Keratinocyte (primary cell): ENCODE data around the gene MIEN1. TPM values are rescaled to one million over a fixed set of nuclear protein-coding genes. Genes with fewer than 3 reads are reported as not detected.

Experiments used
- DNase-seq: peaks from one replicate; pipeline ENCODE4 v3.0.0-alpha.2; 2011; ENCODE audit warnings: low read depth, missing footprints, low spot score
- FAIRE-seq: peaks from 2 replicates; lab custom pipeline; 2011; peaks lifted over from hg19 to GRCh38; lab: Jason Lieb, UNC
- H2AFZ ChIP-seq: 2 replicates; pipeline ENCODE4 v1.6.0; 2012; ENCODE audit warnings: low read length, control low read depth, inconsistent platforms; ENCODE audit not compliant: control insufficient read depth
- H3K27ac ChIP-seq: 2 replicates; pipeline ENCODE4 v1.5.1; 2011; ENCODE audit warnings: low read length; ENCODE audit not compliant: control insufficient read depth, insufficient read depth
- H3K27me3 ChIP-seq: 3 replicates; pipeline ENCODE4 v1.6.0; 2011; ENCODE audit warnings: low read length; ENCODE audit not compliant: control insufficient read depth, insufficient read depth; ENCODE audit errors: extremely low read depth
- H3K36me3 ChIP-seq, 2 experiments: 2 replicates in 1 of 2; 3 replicates in 1 of 2; pipeline ENCODE4 v1.5.1; 2011; ENCODE audit warnings: low read length in 2 of 2, mild to moderate bottlenecking in 1 of 2; ENCODE audit not compliant: control insufficient read depth in 2 of 2, insufficient read depth in 2 of 2; ENCODE audit errors: extremely low read depth in 1 of 2
- H3K4me1 ChIP-seq: 3 replicates; pipeline ENCODE4 v1.5.1; 2011; ENCODE audit warnings: low read length; ENCODE audit not compliant: control insufficient read depth, insufficient read depth; ENCODE audit errors: extremely low read depth
- H3K4me2 ChIP-seq: 3 replicates; pipeline ENCODE4 v1.6.0; 2011; ENCODE audit warnings: low read depth, low read length; ENCODE audit not compliant: control insufficient read depth, insufficient read depth; ENCODE audit errors: extremely low read depth
- H3K4me3 ChIP-seq, 3 experiments: fragments of 200-600 bp in 1 of 3; sonication (generic) in 1 of 3; 2 replicates in 2 of 3; 3 replicates in 1 of 3; pipeline ENCODE4 v1.5.1; 2011 to 2016; ENCODE audit warnings: low read length in 3 of 3, mild to moderate bottlenecking in 3 of 3, control low read depth in 2 of 3, inconsistent platforms in 1 of 3, low read depth in 1 of 3, mixed read lengths in 1 of 3, mixed run types in 1 of 3, moderate library complexity in 1 of 3; ENCODE audit not compliant: control insufficient read depth in 2 of 3, insufficient read depth in 2 of 3; ENCODE audit errors: extremely low read depth in 1 of 3
- H3K79me2 ChIP-seq: 2 replicates; pipeline ENCODE4 v1.6.0; 2012; ENCODE audit warnings: low read length; ENCODE audit not compliant: control insufficient read depth, insufficient read depth
- H3K9ac ChIP-seq: 3 replicates; pipeline ENCODE4 v1.6.0; 2011; ENCODE audit warnings: low read length; ENCODE audit not compliant: control insufficient read depth, insufficient read depth; ENCODE audit errors: extremely low read depth
- H3K9me1 ChIP-seq: 3 replicates; pipeline ENCODE4 v1.6.0; 2011; ENCODE audit warnings: low read length; ENCODE audit not compliant: control insufficient read depth, insufficient read depth; ENCODE audit errors: extremely low read depth
- H3K9me3 ChIP-seq: 2 replicates; pipeline ENCODE4 v1.5.1; 2012; ENCODE audit warnings: low read depth, low read length; ENCODE audit not compliant: control insufficient read depth
- H4K20me1 ChIP-seq: 3 replicates; pipeline ENCODE4 v1.6.0; 2011; ENCODE audit warnings: low read length; ENCODE audit not compliant: control insufficient read depth, insufficient read depth; ENCODE audit errors: extremely low read depth
- EZH2 ChIP-seq: IDR thresholded peaks from one replicate; pipeline ENCODE4 v1.6.1; 2012; ENCODE audit warnings: inconsistent platforms, mild to moderate bottlenecking, low read length, moderate library complexity
- dilution Hi-C: fragments of 300-500 bp; cut with MboI; formaldehyde crosslinking; loops from one replicate; pipeline ENCODE4 v1.7.0; 2020; ENCODE audit warnings: low sequenced_read_pairs; ENCODE audit not compliant: extremely low pct_ligation_motif_present
- polyA plus RNA-seq, 5 experiments: library from polyadenylated mRNA; depleted of rRNA in 3 of 5; stranded (reverse) in 3 of 5; stranded (forward) in 1 of 5; unstranded in 1 of 5; fragments of >200 nt; gene quantifications; 1 replicate in 1 of 5; 2 replicates in 3 of 5; 3 replicates in 1 of 5; pipeline versions ENCODE4 v1.2.1 to v1.2.3, GENCODE V29; 2011 to 2012; ENCODE audit warnings: missing spikeins in 2 of 5, low read depth in 1 of 5, low replicate concordance in 1 of 5
- TF ChIP-seq, protein P1 (sequence below), 3 experiments: IDR thresholded peaks in 1 of 3; conservative IDR thresholded peaks in 1 of 3; optimal IDR thresholded peaks in 1 of 3; 2 replicates in 2 of 3; 3 replicates in 1 of 3; pipeline versions ENCODE3 to v1.5.1; 2011; ENCODE audit warnings: low read length in 3 of 3, mild to moderate bottlenecking in 3 of 3, moderate library complexity in 2 of 3, control low read depth in 1 of 3, inconsistent platforms in 1 of 3; ENCODE audit not compliant: insufficient read depth in 2 of 3; ENCODE audit errors: extremely low read depth in 1 of 3

MIEN1 gene
- polyA plus RNA-seq, 1 donor (not counting 4 experiments of a cell fraction or from before 2014, with no cell fraction given), result 38.4 TPM

GRCh38 chr17:39767147-39767546 is 36.8 kb upstream of the MIEN1 start:
- H3K9me3 ChIP-seq, result peaks cover 14% of the 10 kb centered on the region
- H3K27ac ChIP-seq, result no peak overlapping the region
- H3K36me3 ChIP-seq, result no peaks in the 10 kb centered on the region
- no peak overlapping the region for H2AFZ ChIP-seq
- H3K4me3 ChIP-seq, result no peak overlapping the region
- dilution Hi-C loops, result no loop called here
- H3K27me3 ChIP-seq, result peaks cover 73% of the 10 kb centered on the region
- H4K20me1 ChIP-seq, result peaks cover 3% of the 10 kb centered on the region
- H3K9me1 ChIP-seq, result no peaks in the 10 kb centered on the region
- TF ChIP-seq, protein P1, sequence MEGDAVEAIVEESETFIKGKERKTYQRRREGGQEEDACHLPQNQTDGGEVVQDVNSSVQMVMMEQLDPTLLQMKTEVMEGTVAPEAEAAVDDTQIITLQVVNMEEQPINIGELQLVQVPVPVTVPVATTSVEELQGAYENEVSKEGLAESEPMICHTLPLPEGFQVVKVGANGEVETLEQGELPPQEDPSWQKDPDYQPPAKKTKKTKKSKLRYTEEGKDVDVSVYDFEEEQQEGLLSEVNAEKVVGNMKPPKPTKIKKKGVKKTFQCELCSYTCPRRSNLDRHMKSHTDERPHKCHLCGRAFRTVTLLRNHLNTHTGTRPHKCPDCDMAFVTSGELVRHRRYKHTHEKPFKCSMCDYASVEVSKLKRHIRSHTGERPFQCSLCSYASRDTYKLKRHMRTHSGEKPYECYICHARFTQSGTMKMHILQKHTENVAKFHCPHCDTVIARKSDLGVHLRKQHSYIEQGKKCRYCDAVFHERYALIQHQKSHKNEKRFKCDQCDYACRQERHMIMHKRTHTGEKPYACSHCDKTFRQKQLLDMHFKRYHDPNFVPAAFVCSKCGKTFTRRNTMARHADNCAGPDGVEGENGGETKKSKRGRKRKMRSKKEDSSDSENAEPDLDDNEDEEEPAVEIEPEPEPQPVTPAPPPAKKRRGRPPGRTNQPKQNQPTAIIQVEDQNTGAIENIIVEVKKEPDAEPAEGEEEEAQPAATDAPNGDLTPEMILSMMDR (optimal IDR thresholded peaks at IDR 0.05 in 1 of 3, IDR thresholded peaks at IDR 0.05 in 1 of 3, conservative IDR thresholded peaks at IDR 0.05 in 1 of 3; ENCODE audit: extremely low read depth in 1 of 3, insufficient read depth in 2 of 3, low read length in 3 of 3), result no peak
- no peak for TF ChIP-seq EZH2
- DNase-seq (no peak), FAIRE-seq (no peak)
- peaks cover 26% of the 10 kb centered on the region for H3K4me1 ChIP-seq
- no peak overlapping the region for H3K9ac ChIP-seq
- no peak overlapping the region for H3K4me2 ChIP-seq
- H3K79me2 ChIP-seq, result no peaks in the 10 kb centered on the region

DNA sequence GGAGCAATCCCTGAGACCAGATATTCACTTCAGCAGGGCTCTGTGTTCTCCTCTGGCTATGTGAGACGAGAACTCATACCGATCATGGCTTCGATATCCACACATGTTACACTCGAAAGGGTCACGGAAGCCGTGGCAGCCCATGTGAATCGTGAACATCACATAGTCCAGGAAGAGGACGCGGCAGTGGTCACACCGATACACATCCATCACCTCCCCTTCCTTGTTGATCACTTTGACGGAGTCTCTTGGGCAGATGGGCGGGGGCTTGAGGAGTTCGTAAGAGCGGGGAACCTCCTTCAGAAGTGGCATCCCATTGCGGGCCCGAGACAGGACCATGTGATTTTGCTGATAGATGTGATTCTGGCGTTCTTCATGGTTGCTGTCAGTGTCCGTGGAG is 35.4 kb upstream of the MIEN1 start:
- Histone ChIP-seq H3K4me1 (peaks cover 22% of the 10 kb centered on the region), H3K4me2 (no peak overlapping the region), H2AFZ (no peak overlapping the region), H3K9ac (no peak overlapping the region), H3K27ac (no peak overlapping the region), H3K36me3 (no peaks in the 10 kb centered on the region), H3K9me3 (peaks cover 14% of the 10 kb centered on the region), H3K4me3 (no peak overlapping the region), H3K79me2 (no peaks in the 10 kb centered on the region), H4K20me1 (peaks cover 3% of the 10 kb centered on the region), H3K9me1 (no peaks in the 10 kb centered on the region), H3K27me3 (peaks cover 71% of the 10 kb centered on the region)
- TF ChIP-seq EZH2, result no peak
- TF ChIP-seq, protein P1 (optimal IDR thresholded peaks at IDR 0.05 in 1 of 3, IDR thresholded peaks at IDR 0.05 in 1 of 3, conservative IDR thresholded peaks at IDR 0.05 in 1 of 3; ENCODE audit: extremely low read depth in 1 of 3, insufficient read depth in 2 of 3, low read length in 3 of 3), result no peak
- DNase-seq (no peak), FAIRE-seq (no peak)
- dilution Hi-C loops, result no loop called here
